Measurements from ENCODE around the gene HIP1R.
A peak's percentile ranks its signal among the peaks of the same experiment; 100 is the strongest.

Gene HIP1R

GRCh38 chr12:122860854-122861586 is 25.8 kb downstream of the HIP1R start:
- FAIRE-seq, result no peak
- no peak for DNase-seq (ENCODE audit: low spot score)

GRCh38 chr12:122861587-122861970 is 26.3 kb downstream of the HIP1R start:
- FAIRE-seq, result no peak
- DNase-seq (ENCODE audit: low spot score), result no peak

- no peak for DNase-seq (ENCODE audit: low spot score)
- no peak for FAIRE-seq
Measured at GRCh38 chr12:122862110-122862634, 26.9 kb downstream of the HIP1R start.

- DNase-seq (ENCODE audit: low spot score), result no peak
- FAIRE-seq, result no peak
Measured at GRCh38 chr12:122862872-122863701, 27.8 kb downstream of the HIP1R start.

- DNase-seq (ENCODE audit: low spot score) (no peak), FAIRE-seq (no peak)
Measured at GRCh38 chr12:122864894-122865253, 29.6 kb downstream of the HIP1R start.

GRCh38 chr12:122865268-122866231 is 30.3 kb downstream of the HIP1R start:
- peak; percentile 5 for FAIRE-seq
- DNase-seq (ENCODE audit: low spot score), result peak; percentile 43

GRCh38 chr12:122866379-122866778 is 31.1 kb downstream of the HIP1R start:
- DNase-seq (ENCODE audit: low spot score) (no peak), FAIRE-seq (no peak)

- FAIRE-seq, result no peak
Measured at GRCh38 chr12:122866950-122867607, 31.8 kb downstream of the HIP1R start.

GRCh38 chr12:122867691-122868461 is 32.6 kb downstream of the HIP1R start:
- no peak for FAIRE-seq
- no peak for DNase-seq (ENCODE audit: low spot score)

More at GRCh38 chr12:122866950-122867607, 31.8 kb downstream of the HIP1R start:
- no peak for DNase-seq (ENCODE audit: low spot score)

GRCh38 chr12:122868471-122869177 is 33.4 kb downstream of the HIP1R start:
- no peak for FAIRE-seq
- no peak for DNase-seq (ENCODE audit: low spot score)

GRCh38 chr12:122869207-122869973 is 34.1 kb downstream of the HIP1R start:
- DNase-seq (ENCODE audit: low spot score) (no peak), FAIRE-seq (no peak)

- FAIRE-seq, result no peak
- no peak for DNase-seq (ENCODE audit: low spot score)
Measured at GRCh38 chr12:122870163-122870842, 35.0 kb downstream of the HIP1R start.

GRCh38 chr12:122870867-122871664 is 35.8 kb downstream of the HIP1R start:
- DNase-seq (ENCODE audit: low spot score), result no peak

GRCh38 chr12:122871851-122872780 is 36.9 kb downstream of the HIP1R start:
- FAIRE-seq, result no peak
- DNase-seq (ENCODE audit: low spot score), result no peak

More at GRCh38 chr12:122870867-122871664, 35.8 kb downstream of the HIP1R start:
- FAIRE-seq, result no peak

- DNase-seq (ENCODE audit: low spot score) (no peak), FAIRE-seq (no peak)
Measured at GRCh38 chr12:122872815-122873361, 37.6 kb downstream of the HIP1R start.

GRCh38 chr12:122873540-122873939 is 38.3 kb downstream of the HIP1R start:
- DNase-seq (ENCODE audit: low spot score) (no peak), FAIRE-seq (no peak)

All from urothelium cell line (cell line).